ENCODE data around the gene NTM.

GRCh38 chr11:131568318-131568717 is 197.9 kb downstream of the NTM start:
- TF ChIP-seq CTCF (IDR thresholded peaks at IDR 0.05) (no peak), POLR2A (IDR thresholded peaks at IDR 0.05) (no peak)

Measured in adrenal gland (tissue), 5 donors.